Fibroblast of villous mesenchyme (primary cell): ENCODE measurements around the gene UBE3A. TPM values are rescaled to one million over a fixed set of nuclear protein-coding genes. Genes with fewer than 3 reads are reported as not detected.
A peak's percentile ranks its signal among the peaks of the same experiment; 100 is the strongest.
"Not testable (repeated sequence)": the region's sequence is repeated elsewhere in the genome, so short reads cannot be mapped to it uniquely, and the experiment has no call there.

ENCODE experiments used
- DNase-seq: peaks from one replicate; pipeline ENCODE4 v3.0.0-alpha.2; 2010; ENCODE audit warnings: low read depth
- H3K4me3 ChIP-seq: 2 replicates; pipeline ENCODE4 v1.5.1; 2011; ENCODE audit warnings: low read depth, mild to moderate bottlenecking, low read length
- total RNA-seq: library from RNA; depleted of rRNA; stranded (reverse); fragments of >200 nt; gene quantifications from 2 replicates; pipeline ENCODE4 v1.2.3, GENCODE V29; 2012
- TF ChIP-seq, protein P1 (sequence below): IDR thresholded peaks from 2 replicates; pipeline ENCODE4 v1.5.1; 2012; ENCODE audit warnings: low read depth, mild to moderate bottlenecking, low read length; ENCODE audit not compliant: insufficient read depth

UBE3A gene
- total RNA-seq, 1 donor, result 96.7 TPM

- DNase-seq, result no peak
- no peak overlapping the region for H3K4me3 ChIP-seq
- TF ChIP-seq, protein P1, sequence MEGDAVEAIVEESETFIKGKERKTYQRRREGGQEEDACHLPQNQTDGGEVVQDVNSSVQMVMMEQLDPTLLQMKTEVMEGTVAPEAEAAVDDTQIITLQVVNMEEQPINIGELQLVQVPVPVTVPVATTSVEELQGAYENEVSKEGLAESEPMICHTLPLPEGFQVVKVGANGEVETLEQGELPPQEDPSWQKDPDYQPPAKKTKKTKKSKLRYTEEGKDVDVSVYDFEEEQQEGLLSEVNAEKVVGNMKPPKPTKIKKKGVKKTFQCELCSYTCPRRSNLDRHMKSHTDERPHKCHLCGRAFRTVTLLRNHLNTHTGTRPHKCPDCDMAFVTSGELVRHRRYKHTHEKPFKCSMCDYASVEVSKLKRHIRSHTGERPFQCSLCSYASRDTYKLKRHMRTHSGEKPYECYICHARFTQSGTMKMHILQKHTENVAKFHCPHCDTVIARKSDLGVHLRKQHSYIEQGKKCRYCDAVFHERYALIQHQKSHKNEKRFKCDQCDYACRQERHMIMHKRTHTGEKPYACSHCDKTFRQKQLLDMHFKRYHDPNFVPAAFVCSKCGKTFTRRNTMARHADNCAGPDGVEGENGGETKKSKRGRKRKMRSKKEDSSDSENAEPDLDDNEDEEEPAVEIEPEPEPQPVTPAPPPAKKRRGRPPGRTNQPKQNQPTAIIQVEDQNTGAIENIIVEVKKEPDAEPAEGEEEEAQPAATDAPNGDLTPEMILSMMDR, result no peak
Observed at GRCh38 chr15:25418202-25418601, 20.6 kb downstream of the UBE3A start.

DNA sequence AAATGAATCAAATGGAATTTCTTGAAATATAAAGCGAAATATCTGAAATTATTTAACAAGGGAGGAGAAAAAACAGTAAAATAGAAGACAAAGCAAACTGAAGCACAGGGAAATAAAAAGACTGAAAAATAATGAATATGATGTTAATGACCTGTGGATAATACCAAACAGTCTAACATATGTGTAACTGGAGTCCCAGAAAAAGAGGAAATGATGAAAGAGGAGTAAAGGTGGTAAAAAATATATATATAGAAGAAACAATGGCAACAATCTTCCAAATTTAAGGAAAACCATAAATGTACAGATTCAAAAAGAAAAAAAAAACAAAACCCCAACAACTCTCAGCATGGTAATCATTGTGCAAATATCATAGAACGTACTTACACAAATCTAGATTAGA is 21.2 kb downstream of the UBE3A start:
- no peak overlapping the region for H3K4me3 ChIP-seq
- DNase-seq, result no peak
- TF ChIP-seq, protein P1, result no peak

DNA sequence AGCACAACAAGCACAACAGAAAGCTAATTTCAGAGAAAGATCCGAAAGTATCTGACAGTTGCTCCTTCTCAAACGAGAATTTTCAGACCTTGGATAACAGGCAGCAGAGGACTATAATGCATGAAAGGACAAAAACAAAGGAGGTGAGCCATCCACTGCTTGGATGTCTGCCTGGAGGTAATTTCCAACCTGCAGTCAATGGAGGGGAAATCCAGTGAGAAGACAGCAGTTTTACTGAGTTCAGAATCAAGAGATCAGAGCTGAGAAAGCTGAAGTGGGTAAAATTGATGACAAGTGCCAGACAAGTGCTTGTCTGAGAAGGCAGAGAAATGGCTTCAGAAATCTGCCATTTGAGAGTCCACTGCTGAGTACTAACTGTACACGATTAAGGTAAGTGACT is 22.1 kb downstream of the UBE3A start:
- no peak overlapping the region for H3K4me3 ChIP-seq
- no peak for DNase-seq
- TF ChIP-seq, protein P1, result no peak

DNA sequence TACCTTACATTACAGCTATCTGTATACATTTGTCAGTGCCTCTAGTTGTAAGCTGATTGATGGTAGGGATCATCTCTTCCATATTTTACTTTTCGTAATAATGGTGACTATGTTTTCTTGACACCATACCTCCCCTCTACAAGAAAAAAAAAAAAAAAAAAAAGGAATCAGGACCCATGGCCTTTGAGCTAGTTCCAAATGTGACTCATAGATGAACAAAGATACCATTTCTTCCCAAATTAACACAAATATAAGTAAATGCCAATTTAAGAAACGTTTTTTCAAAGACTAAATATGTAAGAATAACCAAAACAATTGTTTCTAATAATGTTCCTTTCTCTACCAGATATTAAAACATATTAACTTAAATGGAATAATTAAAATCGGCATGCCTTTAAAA is 23.1 kb downstream of the UBE3A start:
- TF ChIP-seq, protein P1, result no peak
- H3K4me3 ChIP-seq, result no peak overlapping the region
- DNase-seq, result no peak

DNA sequence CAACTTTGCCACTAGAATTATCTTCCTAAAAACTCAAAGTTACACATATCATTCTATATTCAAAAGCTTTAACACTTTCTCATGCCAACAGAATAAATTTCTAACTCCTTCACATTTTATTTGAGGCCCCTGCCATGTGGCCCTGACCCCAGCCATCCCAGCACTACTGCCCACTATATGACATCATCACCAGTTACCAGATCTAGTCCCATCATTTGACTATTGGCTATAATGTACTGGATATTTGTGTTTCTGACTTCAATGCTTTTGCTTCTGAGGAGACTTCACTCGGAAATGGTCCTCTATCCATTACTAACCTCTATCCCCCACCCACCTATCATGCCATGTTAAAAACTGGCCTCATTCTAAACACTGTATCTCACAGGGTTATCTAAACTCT is 23.6 kb downstream of the UBE3A start:
- H3K4me3 ChIP-seq, result no peak overlapping the region
- DNase-seq, result no peak
- TF ChIP-seq, protein P1, result no peak

DNA sequence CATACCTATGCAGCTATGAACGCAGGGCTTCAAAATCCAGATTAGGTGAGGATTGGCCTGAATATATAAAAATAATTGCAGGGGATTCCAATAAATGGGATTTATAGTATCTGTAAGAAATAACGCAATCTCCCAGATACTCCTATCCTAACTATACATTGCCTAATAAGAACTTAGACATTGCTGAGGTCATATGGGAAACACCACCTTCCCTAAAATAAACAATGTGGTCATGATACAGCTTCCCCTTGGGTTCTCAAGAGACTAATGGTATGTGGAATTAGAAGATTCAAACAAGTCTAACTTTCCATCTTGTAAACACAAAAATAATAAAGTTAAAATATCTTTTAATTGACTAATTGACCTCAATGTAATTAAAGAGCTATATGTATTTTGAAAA is 28.2 kb downstream of the UBE3A start:
- TF ChIP-seq, protein P1, result no peak
- peak; percentile 90 for DNase-seq
- no peak overlapping the region for H3K4me3 ChIP-seq

DNA sequence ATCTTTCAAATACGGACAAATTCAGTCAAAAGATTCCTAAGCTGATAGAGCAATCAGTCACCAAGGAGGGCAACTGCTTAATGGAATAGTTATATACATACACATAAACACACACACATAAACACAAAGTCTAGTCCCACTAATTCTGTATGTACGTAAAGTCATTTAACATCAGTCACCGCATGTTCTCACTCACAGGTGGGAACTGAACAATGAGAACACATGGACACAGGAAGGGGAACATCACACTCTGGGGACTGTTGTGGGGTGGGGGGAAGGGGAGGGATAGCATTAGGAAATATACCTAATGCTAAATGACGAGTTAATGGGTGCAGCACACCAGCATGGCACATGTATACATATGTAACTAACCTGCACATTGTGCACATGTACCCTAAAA is 29.1 kb downstream of the UBE3A start:
- not testable (repeated sequence) for H3K4me3 ChIP-seq, DNase-seq
